Amniotic epithelial cell (primary cell): ENCODE results near the gene ADAP1.
A peak's percentile ranks its signal among the peaks of the same experiment; 100 is the strongest.
"Not testable (repeated sequence)": the region's sequence is repeated elsewhere in the genome, so short reads cannot be mapped to it uniquely, and the experiment has no call there.

ENCODE experiments used
- DNase-seq: peaks from one replicate; pipeline ENCODE4 v3.0.0-alpha.2; 2010; ENCODE audit warnings: low read depth

Gene ADAP1

GRCh38 chr7:959271-959670, 4.8 kb upstream of the ADAP1 start:
- no peak for DNase-seq

GRCh38 chr7:958221-959200, 4.0 kb upstream of the ADAP1 start:
- no peak for DNase-seq

GRCh38 chr7:957418-958220, 3.1 kb upstream of the ADAP1 start:
- DNase-seq, result peak; percentile 42

GRCh38 chr7:956031-956430, 1.6 kb upstream of the ADAP1 start:
- DNase-seq, result no peak

- no peak for DNase-seq
These were observed 743 bp downstream of the ADAP1 start for GRCh38 chr7:953547-954327.

GRCh38 chr7:952548-953441, 1.7 kb downstream of the ADAP1 start:
- DNase-seq, result no peak

- DNase-seq, result no peak
These were observed 2.5 kb downstream of the ADAP1 start for GRCh38 chr7:951881-952547.

GRCh38 chr7:949021-949934, 5.2 kb downstream of the ADAP1 start:
- DNase-seq, result no peak

GRCh38 chr7:947391-948210, 6.9 kb downstream of the ADAP1 start:
- DNase-seq, result no peak

GRCh38 chr7:946256-946996, 8.1 kb downstream of the ADAP1 start:
- DNase-seq, result no peak

GRCh38 chr7:945556-946255, 8.8 kb downstream of the ADAP1 start:
- no peak for DNase-seq

- no peak for DNase-seq
These were observed 9.3 kb downstream of the ADAP1 start for GRCh38 chr7:945147-945555.

GRCh38 chr7:944744-945143, 9.7 kb downstream of the ADAP1 start:
- no peak for DNase-seq

GRCh38 chr7:943793-944192, 10.7 kb downstream of the ADAP1 start:
- DNase-seq, result not testable (repeated sequence)

- DNase-seq, result no peak
These were observed 13.7 kb downstream of the ADAP1 start for GRCh38 chr7:940599-941408.

- no peak for DNase-seq
These were observed 14.6 kb downstream of the ADAP1 start for GRCh38 chr7:939843-940242.
